ENCODE data around the gene ERC1.

Gene ERC1

DNA sequence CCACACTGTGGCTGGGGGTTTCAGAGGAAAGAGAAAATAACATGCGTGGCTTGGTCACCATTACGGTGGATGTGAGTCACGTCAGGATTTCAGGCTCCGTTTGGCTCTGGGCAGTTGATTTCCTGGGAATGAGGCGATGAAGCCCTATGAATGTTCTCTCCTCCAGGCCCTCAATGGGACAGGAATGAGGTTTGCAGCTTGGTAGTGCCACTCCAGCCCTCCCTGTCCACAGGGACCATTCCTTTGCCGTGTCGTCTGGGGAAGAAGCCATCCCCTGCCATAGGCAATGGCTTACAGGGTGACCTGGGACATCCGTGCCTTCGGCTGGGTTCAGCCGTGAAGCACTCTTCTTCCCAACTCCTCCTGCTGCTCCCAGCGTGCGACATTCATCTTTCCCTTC is 508.3 kb downstream of the ERC1 start:
- TF ChIP-seq EZH2 (IDR thresholded peaks at IDR 0.05; ENCODE audit: borderline replicate concordance, low read length), result no peak
- TF ChIP-seq, protein P1, sequence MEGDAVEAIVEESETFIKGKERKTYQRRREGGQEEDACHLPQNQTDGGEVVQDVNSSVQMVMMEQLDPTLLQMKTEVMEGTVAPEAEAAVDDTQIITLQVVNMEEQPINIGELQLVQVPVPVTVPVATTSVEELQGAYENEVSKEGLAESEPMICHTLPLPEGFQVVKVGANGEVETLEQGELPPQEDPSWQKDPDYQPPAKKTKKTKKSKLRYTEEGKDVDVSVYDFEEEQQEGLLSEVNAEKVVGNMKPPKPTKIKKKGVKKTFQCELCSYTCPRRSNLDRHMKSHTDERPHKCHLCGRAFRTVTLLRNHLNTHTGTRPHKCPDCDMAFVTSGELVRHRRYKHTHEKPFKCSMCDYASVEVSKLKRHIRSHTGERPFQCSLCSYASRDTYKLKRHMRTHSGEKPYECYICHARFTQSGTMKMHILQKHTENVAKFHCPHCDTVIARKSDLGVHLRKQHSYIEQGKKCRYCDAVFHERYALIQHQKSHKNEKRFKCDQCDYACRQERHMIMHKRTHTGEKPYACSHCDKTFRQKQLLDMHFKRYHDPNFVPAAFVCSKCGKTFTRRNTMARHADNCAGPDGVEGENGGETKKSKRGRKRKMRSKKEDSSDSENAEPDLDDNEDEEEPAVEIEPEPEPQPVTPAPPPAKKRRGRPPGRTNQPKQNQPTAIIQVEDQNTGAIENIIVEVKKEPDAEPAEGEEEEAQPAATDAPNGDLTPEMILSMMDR (IDR thresholded peaks at IDR 0.05; ENCODE audit: low read length), result no peak
- Histone ChIP-seq H4K20me1 (ENCODE audit: insufficient read depth, low read length) (no peaks in the 10 kb centered on the region), H3K4me3 (ENCODE audit: low read depth, low read length, poor library complexity, severe bottlenecking) (no peak overlapping the region), H3K79me2 (ENCODE audit: insufficient read depth, low read length) (no peaks in the 10 kb centered on the region), H3K27ac (ENCODE audit: low read depth, low read length, poor library complexity, severe bottlenecking) (no peak overlapping the region), H3K9ac (ENCODE audit: low read length) (no peak overlapping the region), H3F3A (ENCODE audit: insufficient read depth, low read length) (no peaks in the 10 kb centered on the region), H3K4me1 (ENCODE audit: insufficient read depth, low read length, severe bottlenecking) (peaks cover 4% of the 10 kb centered on the region), H2AFZ (ENCODE audit: low read length) (no peak overlapping the region), H3K9me3 (ENCODE audit: low read length) (no peaks in the 10 kb centered on the region), H3K9me2 (ENCODE audit: low read depth, low read length) (no peaks in the 10 kb centered on the region), H3K27me3 (ENCODE audit: insufficient read depth, low read length) (no peaks in the 10 kb centered on the region; the same call in 1 of the 2 replicates), H3K4me2 (ENCODE audit: low read length) (no peak overlapping the region), H3K36me3 (ENCODE audit: insufficient read depth, low read length) (no peaks in the 10 kb centered on the region)

DNA sequence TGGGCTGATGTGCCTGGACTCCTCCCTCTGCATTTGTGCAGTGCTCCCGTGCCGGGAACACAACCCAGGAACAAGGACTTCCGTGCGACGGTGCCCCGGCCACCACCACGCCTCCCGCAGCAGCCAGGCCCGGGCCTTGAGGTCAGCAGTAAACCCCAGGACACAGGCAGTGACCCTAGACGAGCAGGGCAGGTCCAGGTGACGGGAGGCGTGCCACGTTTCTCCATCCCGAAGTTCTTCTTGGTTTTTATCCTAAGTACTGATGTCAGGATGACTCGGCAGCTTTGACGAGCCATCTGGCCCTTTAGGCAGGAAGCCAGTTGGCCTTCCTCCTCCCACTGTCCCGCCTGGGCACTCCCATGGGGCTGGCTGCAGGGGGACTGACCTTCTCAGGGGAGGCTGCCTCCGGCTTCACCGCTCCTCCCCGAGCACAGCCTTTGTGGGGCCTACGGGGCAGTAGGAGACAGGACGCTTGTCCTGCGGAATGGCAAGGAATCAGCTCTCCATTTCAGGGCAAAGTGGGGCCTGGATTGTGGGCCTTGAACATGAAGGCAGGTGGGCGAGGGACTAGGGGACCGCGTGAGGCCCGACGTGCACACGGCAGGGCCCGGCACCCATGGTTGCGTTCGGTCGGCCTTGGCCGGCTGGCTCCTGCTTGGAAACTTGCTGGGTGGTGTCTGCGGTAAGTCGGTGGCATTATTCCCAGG is 509.2 kb downstream of the ERC1 start:
- TF ChIP-seq EZH2 (IDR thresholded peaks at IDR 0.05; ENCODE audit: borderline replicate concordance, low read length), result no peak
- TF ChIP-seq, protein P1 (IDR thresholded peaks at IDR 0.05; ENCODE audit: low read length), result no peak
- H3K36me3 ChIP-seq (ENCODE audit: insufficient read depth, low read length), result no peaks in the 10 kb centered on the region
- no peaks in the 10 kb centered on the region for H3K9me2 ChIP-seq (ENCODE audit: low read depth, low read length)
- no peaks in the 10 kb centered on the region for H3K9me3 ChIP-seq (ENCODE audit: low read length)
- H4K20me1 ChIP-seq (ENCODE audit: insufficient read depth, low read length), result no peaks in the 10 kb centered on the region
- no peaks in the 10 kb centered on the region for H3F3A ChIP-seq (ENCODE audit: insufficient read depth, low read length)
- no peak overlapping the region for H3K4me2 ChIP-seq (ENCODE audit: low read length)
- H3K4me3 ChIP-seq (ENCODE audit: low read depth, low read length, poor library complexity, severe bottlenecking), result no peak overlapping the region
- no peaks in the 10 kb centered on the region; the same call in 1 of the 2 replicates for H3K27me3 ChIP-seq (ENCODE audit: insufficient read depth, low read length)
- no peak overlapping the region for H2AFZ ChIP-seq (ENCODE audit: low read length)
- H3K27ac ChIP-seq (ENCODE audit: low read depth, low read length, poor library complexity, severe bottlenecking), result no peak overlapping the region
- no peak overlapping the region for H3K9ac ChIP-seq (ENCODE audit: low read length)
- peaks cover 8% of the 10 kb centered on the region for H3K4me1 ChIP-seq (ENCODE audit: insufficient read depth, low read length, severe bottlenecking)
- H3K79me2 ChIP-seq (ENCODE audit: insufficient read depth, low read length), result no peaks in the 10 kb centered on the region

DNA sequence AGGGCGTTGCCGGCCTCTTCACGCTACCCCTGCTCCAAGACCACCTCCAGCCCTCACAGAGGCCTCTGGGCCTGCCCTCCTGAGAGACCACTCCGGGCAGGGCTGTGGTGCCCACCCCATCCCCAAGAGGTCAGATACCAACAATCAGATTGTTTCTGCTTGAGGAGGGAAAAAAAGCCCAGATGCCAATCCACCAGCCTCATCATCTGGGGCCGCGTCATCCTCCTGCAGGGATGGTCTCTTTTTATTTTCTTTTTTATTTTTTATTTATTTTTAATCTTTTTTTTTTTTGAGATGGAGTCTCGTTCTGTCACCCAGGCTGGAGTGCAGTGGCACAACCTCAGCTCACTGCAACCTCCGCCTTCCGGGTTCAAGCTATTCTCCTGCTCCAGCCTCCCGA is 510.0 kb downstream of the ERC1 start:
- Histone ChIP-seq H3K9ac (ENCODE audit: low read length) (no peak overlapping the region), H3K79me2 (ENCODE audit: insufficient read depth, low read length) (no peaks in the 10 kb centered on the region), H3K4me1 (ENCODE audit: insufficient read depth, low read length, severe bottlenecking) (peaks cover 8% of the 10 kb centered on the region), H3K36me3 (ENCODE audit: insufficient read depth, low read length) (no peaks in the 10 kb centered on the region), H3K27ac (ENCODE audit: low read depth, low read length, poor library complexity, severe bottlenecking) (no peak overlapping the region), H3K9me2 (ENCODE audit: low read depth, low read length) (no peaks in the 10 kb centered on the region), H3K4me2 (ENCODE audit: low read length) (no peak overlapping the region), H3F3A (ENCODE audit: insufficient read depth, low read length) (no peaks in the 10 kb centered on the region), H3K4me3 (ENCODE audit: low read depth, low read length, poor library complexity, severe bottlenecking) (no peak overlapping the region), H4K20me1 (ENCODE audit: insufficient read depth, low read length) (no peaks in the 10 kb centered on the region), H2AFZ (ENCODE audit: low read length) (no peak overlapping the region), H3K27me3 (ENCODE audit: insufficient read depth, low read length) (no peaks in the 10 kb centered on the region; the same call in 1 of the 2 replicates), H3K9me3 (ENCODE audit: low read length) (no peaks in the 10 kb centered on the region)
- TF ChIP-seq, protein P1 (IDR thresholded peaks at IDR 0.05; ENCODE audit: low read length), result no peak
- no peak for TF ChIP-seq EZH2 (IDR thresholded peaks at IDR 0.05; ENCODE audit: borderline replicate concordance, low read length)

All from OCI-LY1 (cell line).